ENCODE data around the gene C1QB. TPM values are rescaled to one million over a fixed set of nuclear protein-coding genes. Genes with fewer than 3 reads are reported as not detected.
"Not testable (repeated sequence)": the region's sequence is repeated elsewhere in the genome, so short reads cannot be mapped to it uniquely, and the experiment has no call there.

C1QB gene
- total RNA-seq, 2 experiments from 2014 or later, result not detected

- no peaks in the 10 kb centered on the region for H3K9me3 ChIP-seq (ENCODE audit: control insufficient read depth in 1 of 2, insufficient read depth in 1 of 2, low read length in 2 of 2)
- H3K27ac Mint-ChIP-seq, result no peak overlapping the region
- ChIA-PET CTCF (interaction anchor here (0.6 to 1.2 kb wide), 4 partner anchors 13 to 225 kb away, joined by 3 to 6 read pairs (median 4); no protein-coding TSS in a partner anchor), POLR2A (no interaction called here)
- TF ChIP-seq CTCF (IDR thresholded peaks at IDR 0.05), result peak; percentile 84
- H3K27me3 ChIP-seq (ENCODE audit: control insufficient read depth in 1 of 2, insufficient read depth in 2 of 2, low read length in 2 of 2), result peaks cover 9 to 11% of the 10 kb centered on the region in 2 experiments
- DNase-seq (peak; percentile 41 to 80 (median 64)), ATAC-seq (ENCODE audit: poor library complexity) (peak; percentile 79)
- no peaks in the 10 kb centered on the region for H3K4me1 ChIP-seq (ENCODE audit: insufficient read depth, low read length)
- H3K4me1 Mint-ChIP-seq (ENCODE audit: low read depth), result no peaks in the 10 kb centered on the region
- peaks cover 47% of the 10 kb centered on the region for H3K27me3 Mint-ChIP-seq
- H3K27ac ChIP-seq (ENCODE audit: low read depth in 1 of 2, low read length in 2 of 2), result no peak overlapping the region
- no peaks in the 10 kb centered on the region for H3K36me3 Mint-ChIP-seq (ENCODE audit: low read depth)
- intact Hi-C loops (cut with DNase I, micrococcal nuclease), result loop anchor here in 1 of 2 experiments (10.0 kb wide), 1 partner anchor 480 kb away; no protein-coding TSS in a partner anchor
- no peak overlapping the region for H3K4me3 ChIP-seq (ENCODE audit: low read length)
- no peak overlapping the region for H3K4me3 Mint-ChIP-seq
- H3K36me3 ChIP-seq (ENCODE audit: insufficient read depth, low read length), result no peaks in the 10 kb centered on the region
- no peaks in the 10 kb centered on the region for H3K9me3 Mint-ChIP-seq
Observed at GRCh38 chr1:22704440-22705067, 51.5 kb downstream of the C1QB start.

GRCh38 chr1:22705586-22705985 is 52.5 kb downstream of the C1QB start:
- no peak for ATAC-seq (ENCODE audit: poor library complexity)
- H3K4me3 Mint-ChIP-seq, result no peak overlapping the region
- H3K36me3 ChIP-seq (ENCODE audit: insufficient read depth, low read length), result no peaks in the 10 kb centered on the region
- H3K4me1 Mint-ChIP-seq (ENCODE audit: low read depth), result no peaks in the 10 kb centered on the region
- H3K4me1 ChIP-seq (ENCODE audit: insufficient read depth, low read length), result peaks cover 7% of the 10 kb centered on the region
- no peaks in the 10 kb centered on the region for H3K9me3 Mint-ChIP-seq
- no peak overlapping the region for H3K27ac ChIP-seq (ENCODE audit: low read depth in 1 of 2, low read length in 2 of 2)
- no peaks in the 10 kb centered on the region for H3K36me3 Mint-ChIP-seq (ENCODE audit: low read depth)
- CTCF ChIA-PET, result no interaction called here
- H3K9me3 ChIP-seq (ENCODE audit: control insufficient read depth in 1 of 2, insufficient read depth in 1 of 2, low read length in 2 of 2), result no peaks in the 10 kb centered on the region
- H3K27ac Mint-ChIP-seq, result no peak overlapping the region
- peaks cover 51% of the 10 kb centered on the region for H3K27me3 Mint-ChIP-seq
- POLR2A ChIA-PET, result no interaction called here
- no peak for DNase-seq
- intact Hi-C loops (cut with DNase I, micrococcal nuclease), result loop anchor here in 1 of 2 experiments (10.0 kb wide), 1 partner anchor 479 kb away; no protein-coding TSS in a partner anchor
- TF ChIP-seq CTCF (IDR thresholded peaks at IDR 0.05), result no peak
- H3K27me3 ChIP-seq (ENCODE audit: control insufficient read depth in 1 of 2, insufficient read depth in 2 of 2, low read length in 2 of 2), result peaks cover 15 to 18% of the 10 kb centered on the region in 2 experiments
- no peak overlapping the region for H3K4me3 ChIP-seq (ENCODE audit: low read length)

- H3K36me3 Mint-ChIP-seq (ENCODE audit: low read depth); H3K9me3 ChIP-seq (ENCODE audit: control insufficient read depth in 1 of 2, insufficient read depth in 1 of 2, low read length in 2 of 2); H3K4me3 Mint-ChIP-seq; H3K36me3 ChIP-seq (ENCODE audit: insufficient read depth, low read length); H3K4me1 Mint-ChIP-seq (ENCODE audit: low read depth); H3K4me1 ChIP-seq (ENCODE audit: insufficient read depth, low read length); POLR2A ChIA-PET; CTCF ChIA-PET; H3K27ac Mint-ChIP-seq; H3K4me3 ChIP-seq (ENCODE audit: low read length); DNase-seq; ATAC-seq (ENCODE audit: poor library complexity); H3K27ac ChIP-seq (ENCODE audit: low read depth in 1 of 2, low read length in 2 of 2); H3K9me3 Mint-ChIP-seq: not testable (repeated sequence)
- peaks cover 51% of the 10 kb centered on the region for H3K27me3 Mint-ChIP-seq
- intact Hi-C loops (cut with DNase I, micrococcal nuclease), result loop anchor here in 1 of 2 experiments (10.0 kb wide), 1 partner anchor 479 kb away; no protein-coding TSS in a partner anchor
- H3K27me3 ChIP-seq (ENCODE audit: control insufficient read depth in 1 of 2, insufficient read depth in 2 of 2, low read length in 2 of 2), result peaks cover 15 to 18% of the 10 kb centered on the region in 2 experiments
Observed at GRCh38 chr1:22706100-22706499, 53.1 kb downstream of the C1QB start.
